Fibroblast of skin of scalp (primary cell): Measurements from ENCODE around the gene FAM76B.
A peak's percentile ranks its signal among the peaks of the same experiment; 100 is the strongest.

Experiments
- DNase-seq: peaks from one replicate; pipeline ENCODE4 v3.0.0-alpha.2; 2013

Gene FAM76B

GRCh38 chr11:95792200-95792599, 2.6 kb upstream of the FAM76B start:
- DNase-seq = no peak

- no peak for DNase-seq
These were observed 2.1 kb upstream of the FAM76B start for GRCh38 chr11:95791709-95792033.

- DNase-seq = peak; percentile 14
These were observed 1.5 kb upstream of the FAM76B start for GRCh38 chr11:95790933-95791708.

- peak; percentile 99 for DNase-seq
These were observed 746 bp upstream of the FAM76B start, which contains the start of gene CEP57 for GRCh38 chr11:95790123-95790932. Gene CEP57 (plus strand): TSS chr11:95790498. CDS start chr11:95790699, 201 bp downstream.

GRCh38 chr11:95788921-95789505, 569 bp downstream of the FAM76B start:
- peak; percentile 33 for DNase-seq

GRCh38 chr11:95780544-95780943, 9.0 kb downstream of the FAM76B start:
- no peak for DNase-seq

GRCh38 chr11:95778699-95779098, 10.9 kb downstream of the FAM76B start:
- DNase-seq = no peak

- no peak for DNase-seq
These were observed 12.7 kb downstream of the FAM76B start for GRCh38 chr11:95776859-95777258.

- peak; percentile 2 for DNase-seq
These were observed 21.1 kb downstream of the FAM76B start for GRCh38 chr11:95768521-95768920.

GRCh38 chr11:95767498-95767897, 22.1 kb downstream of the FAM76B start:
- peak; percentile 41 for DNase-seq

GRCh38 chr11:95766701-95767100, 22.9 kb downstream of the FAM76B start:
- DNase-seq = no peak

- peak; percentile 71 for DNase-seq
These were observed 25.2 kb downstream of the FAM76B start for GRCh38 chr11:95764267-95764898.

- DNase-seq = peak; percentile 67
These were observed 27.0 kb downstream of the FAM76B start for GRCh38 chr11:95762534-95762933.

GRCh38 chr11:95760941-95761340, 28.6 kb downstream of the FAM76B start:
- DNase-seq = peak; percentile 2

- no peak for DNase-seq
These were observed 38.1 kb downstream of the FAM76B start for GRCh38 chr11:95751515-95751914.

- DNase-seq = no peak
These were observed 39.5 kb downstream of the FAM76B start for GRCh38 chr11:95750101-95750500.

GRCh38 chr11:95739108-95739938, 50.3 kb downstream of the FAM76B start:
- DNase-seq = no peak

- peak; percentile 5 for DNase-seq
These were observed 52.8 kb downstream of the FAM76B start for GRCh38 chr11:95736809-95737208.

- peak; percentile 1 for DNase-seq
These were observed 53.2 kb downstream of the FAM76B start for GRCh38 chr11:95736355-95736754.

GRCh38 chr11:95734009-95734572, 55.5 kb downstream of the FAM76B start:
- DNase-seq = no peak

GRCh38 chr11:95732930-95733602, 56.5 kb downstream of the FAM76B start:
- no peak for DNase-seq
